ENCODE data around the gene STXBP4.

GRCh38 chr17:54980375-54980774 is 11.8 kb downstream of the STXBP4 start:
- TF ChIP-seq CTCF (conservative IDR thresholded peaks at IDR 0.05; ENCODE audit: low read depth in 2 of 2) = no peak
- no peak for TF ChIP-seq EZH2 (IDR thresholded peaks at IDR 0.05; ENCODE audit: low read depth, unreplicated experiment)
